Right lobe of liver (tissue), 6 donors: ENCODE results near the gene SF3B3. TPM values are rescaled to one million over a fixed set of nuclear protein-coding genes. Genes with fewer than 3 reads are reported as not detected.
A peak's percentile ranks its signal among the peaks of the same experiment; 100 is the strongest.

Source experiments
- ATAC-seq, 4 donors: fragments of 200-7000 bp; cut with Tn5 transposase; one replicate each; pipeline ENCODE4 v1.9.1; 2020; ENCODE audit warnings: mild to moderate bottlenecking in 4 of 4, moderate library complexity in 4 of 4
- DNase-seq, 3 donors: peaks; one replicate each; pipeline ENCODE4 v3.0.0-alpha.2; 2020
- H3K27ac ChIP-seq, 3 donors: fragments of 200-600 bp; one replicate each; pipeline ENCODE4 v1.8.0; 2022
- H3K27me3 ChIP-seq, 2 donors: fragments of 200-600 bp; one replicate each; pipeline ENCODE4 v1.8.0; 2022
- H3K36me3 ChIP-seq, 4 donors: fragments of 200-600 bp; sonication (generic) in 1 of 4; one replicate each; pipeline versions ENCODE4 v1.5.1 to v1.8.0; 2017 to 2022; ENCODE audit warnings: control low read depth in 1 of 4
- H3K4me1 ChIP-seq, 4 donors: fragments of 200-600 bp; sonication (generic) in 1 of 4; one replicate each; pipeline versions ENCODE4 v1.5.1 to v1.8.0; 2017 to 2022; ENCODE audit warnings: control low read depth in 1 of 4
- H3K4me3 ChIP-seq, 3 donors: fragments of 200-600 bp; one replicate each; pipeline ENCODE4 v1.8.0; 2022
- H3K9me3 ChIP-seq, 4 donors: fragments of 200-600 bp; sonication (generic) in 1 of 4; one replicate each; pipeline versions ENCODE4 v1.5.1 to v1.8.0; 2017 to 2022; ENCODE audit warnings: control low read depth in 1 of 4
- POLR2A ChIP-seq: fragments of 450-650 bp; IDR thresholded peaks from one replicate; pipeline ENCODE4 v1.6.1; 2017; ENCODE audit warnings: antibody characterized with exemption, mild to moderate bottlenecking
- WGBS: methylation state at CpG from one replicate; pipeline ENCODE4 v1.1.6; 2018; ENCODE audit warnings: low coverage, low lambda C conversion rate; ENCODE audit not compliant: insufficient coverage; ENCODE audit errors: missing lambda C conversion rate; 5-methylcytosine and 5-hydroxymethylcytosine counted together
- intact Hi-C, 2 donors: fragments of 100-400 bp; cut with DNase I; formaldehyde crosslinking; loops; one replicate each; pipeline versions ENCODE4 v1.11.2 to v1.14.1; 2022
- total RNA-seq, 6 experiments: library from RNA; depleted of rRNA in 2 of 6; stranded (reverse); fragments of >200 nt in 2 of 6; fragmentation: NEBNext Ultra II Directional in 3 of 6; extraction: Animal tissue kit (Norgen Biotek cat#: 25700) in 3 of 6; gene quantifications; one replicate each; pipeline versions ENCODE4 v1.1.0 to v1.2.4, GENCODE V29; 2016 to 2023
- TF ChIP-seq, protein P1 (sequence below), 4 donors: fragments of 200-600 bp in 3 of 4; fragments of 450-650 bp in 1 of 4; IDR thresholded peaks; one replicate each; pipeline versions ENCODE4 v1.5.1 to v1.8.0; 2016 to 2022; ENCODE audit warnings: antibody characterized with exemption in 4 of 4, mild to moderate bottlenecking in 2 of 4
- donor health status: DM: no; HTN: yes; CAD: no.
- donor health status: DM: no; HTN: no; CAD: no.
- donor health status: DM: no; HTN: no; CAD: no.
- donor health status: DM: no; HTN: yes; CAD: no.
- donor health status: DM: no; HTN: yes; CAD: no.

SF3B3 gene
- total RNA-seq, 6 experiments from 2014 or later: 51.4 to 110 (median 90.7) TPM

DNA sequence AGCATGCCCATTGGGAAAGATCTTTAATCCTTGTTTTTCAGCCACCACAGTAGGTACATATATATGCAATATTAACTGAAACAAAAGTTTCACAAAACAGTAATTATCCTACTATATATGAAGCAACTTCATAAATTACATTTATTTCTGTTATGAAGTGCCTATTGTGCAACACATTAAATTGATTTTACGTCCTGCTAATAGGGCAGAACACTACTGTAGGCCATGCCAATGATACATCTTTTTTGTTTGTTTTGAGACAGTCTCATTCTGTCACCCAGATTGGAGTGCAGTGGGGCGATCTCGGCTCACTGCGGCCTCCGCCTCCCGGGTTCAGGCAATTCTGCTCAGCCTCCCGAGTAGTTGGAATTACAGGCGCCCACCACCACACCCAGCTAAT, 29.1 kb downstream of the SF3B3 start:
- Histone ChIP-seq H3K4me3 (no peak overlapping the region), H3K36me3 (peaks cover 6 to 98% (median 56%) of the 10 kb centered on the region in 4 donors), H3K27ac (no peak overlapping the region), H3K9me3 (no peaks in the 10 kb centered on the region), H3K27me3 (no peaks in the 10 kb centered on the region), H3K4me1 (no peaks in the 10 kb centered on the region)
- intact Hi-C loops: no loop called here
- no peak for TF ChIP-seq POLR2A
- TF ChIP-seq, protein P1, sequence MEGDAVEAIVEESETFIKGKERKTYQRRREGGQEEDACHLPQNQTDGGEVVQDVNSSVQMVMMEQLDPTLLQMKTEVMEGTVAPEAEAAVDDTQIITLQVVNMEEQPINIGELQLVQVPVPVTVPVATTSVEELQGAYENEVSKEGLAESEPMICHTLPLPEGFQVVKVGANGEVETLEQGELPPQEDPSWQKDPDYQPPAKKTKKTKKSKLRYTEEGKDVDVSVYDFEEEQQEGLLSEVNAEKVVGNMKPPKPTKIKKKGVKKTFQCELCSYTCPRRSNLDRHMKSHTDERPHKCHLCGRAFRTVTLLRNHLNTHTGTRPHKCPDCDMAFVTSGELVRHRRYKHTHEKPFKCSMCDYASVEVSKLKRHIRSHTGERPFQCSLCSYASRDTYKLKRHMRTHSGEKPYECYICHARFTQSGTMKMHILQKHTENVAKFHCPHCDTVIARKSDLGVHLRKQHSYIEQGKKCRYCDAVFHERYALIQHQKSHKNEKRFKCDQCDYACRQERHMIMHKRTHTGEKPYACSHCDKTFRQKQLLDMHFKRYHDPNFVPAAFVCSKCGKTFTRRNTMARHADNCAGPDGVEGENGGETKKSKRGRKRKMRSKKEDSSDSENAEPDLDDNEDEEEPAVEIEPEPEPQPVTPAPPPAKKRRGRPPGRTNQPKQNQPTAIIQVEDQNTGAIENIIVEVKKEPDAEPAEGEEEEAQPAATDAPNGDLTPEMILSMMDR (IDR thresholded peaks at IDR 0.05): no peak
- 88% methylated on average over 8 of the region's 8 CpGs for WGBS
- DNase-seq (no peak), ATAC-seq (peak in 2 of 4 donors; percentile 47 to 69)

DNA sequence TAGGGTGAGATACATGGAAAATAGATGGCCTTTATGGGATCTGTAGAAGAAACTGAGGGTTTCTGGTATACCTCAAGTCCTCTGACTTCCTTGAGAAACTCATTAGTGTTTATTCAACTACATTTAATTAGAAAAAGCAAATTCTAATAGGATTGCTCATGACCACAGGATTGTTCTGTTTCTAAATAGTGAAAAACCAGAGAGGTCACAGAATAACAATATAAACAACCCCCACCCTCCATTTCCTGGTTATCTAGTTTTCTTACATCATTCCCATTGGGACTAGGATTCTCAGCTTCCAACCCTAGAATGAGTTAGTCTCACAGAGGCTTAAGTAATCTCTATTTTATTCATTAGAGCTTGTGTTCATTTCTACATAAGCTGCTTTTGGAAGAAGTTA, 30.0 kb downstream of the SF3B3 start:
- Histone ChIP-seq H3K27ac (no peak overlapping the region), H3K4me1 (no peaks in the 10 kb centered on the region), H3K9me3 (no peaks in the 10 kb centered on the region), H3K27me3 (no peaks in the 10 kb centered on the region), H3K4me3 (no peak overlapping the region), H3K36me3 (peaks cover 6 to 98% (median 57%) of the 10 kb centered on the region in 4 donors)
- peak in 1 of 4 donors; percentile 31 for ATAC-seq
- TF ChIP-seq, protein P1 (IDR thresholded peaks at IDR 0.05): no peak
- no peak for TF ChIP-seq POLR2A
- no peak for DNase-seq
- intact Hi-C loops: no loop called here

DNA sequence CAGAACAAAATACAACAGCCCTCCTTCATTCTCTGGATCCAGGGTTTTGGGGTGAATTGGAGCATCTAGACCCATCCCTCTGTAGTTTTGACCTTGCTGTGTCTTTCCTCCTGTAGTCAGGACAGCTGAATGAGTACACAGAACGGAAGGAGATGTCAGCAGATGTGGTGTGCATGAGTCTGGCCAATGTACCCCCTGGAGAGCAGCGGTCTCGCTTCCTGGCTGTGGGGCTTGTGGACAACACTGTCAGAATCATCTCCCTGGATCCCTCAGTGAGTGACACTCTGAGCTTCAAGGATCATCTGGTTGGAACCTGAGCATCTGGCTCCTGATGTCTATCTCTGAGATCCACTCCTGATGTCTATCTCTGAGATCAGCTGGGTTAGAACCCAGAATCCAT, 32.4 kb downstream of the SF3B3 start:
- intact Hi-C loops: no loop called here
- ATAC-seq (no peak), DNase-seq (no peak)
- no peak for TF ChIP-seq POLR2A
- TF ChIP-seq, protein P1 (IDR thresholded peaks at IDR 0.05): no peak
- peaks cover 0 to under 1% (median 0%) of the 10 kb centered on the region in 4 donors for H3K4me1 ChIP-seq
- no peaks in the 10 kb centered on the region for H3K9me3 ChIP-seq
- no peak overlapping the region for H3K27ac ChIP-seq
- peaks cover 2 to 96% (median 50%) of the 10 kb centered on the region in 4 donors for H3K36me3 ChIP-seq
- H3K4me3 ChIP-seq: no peak overlapping the region
- 77% methylated on average over 3 of the region's 3 CpGs for WGBS
- no peaks in the 10 kb centered on the region for H3K27me3 ChIP-seq

DNA sequence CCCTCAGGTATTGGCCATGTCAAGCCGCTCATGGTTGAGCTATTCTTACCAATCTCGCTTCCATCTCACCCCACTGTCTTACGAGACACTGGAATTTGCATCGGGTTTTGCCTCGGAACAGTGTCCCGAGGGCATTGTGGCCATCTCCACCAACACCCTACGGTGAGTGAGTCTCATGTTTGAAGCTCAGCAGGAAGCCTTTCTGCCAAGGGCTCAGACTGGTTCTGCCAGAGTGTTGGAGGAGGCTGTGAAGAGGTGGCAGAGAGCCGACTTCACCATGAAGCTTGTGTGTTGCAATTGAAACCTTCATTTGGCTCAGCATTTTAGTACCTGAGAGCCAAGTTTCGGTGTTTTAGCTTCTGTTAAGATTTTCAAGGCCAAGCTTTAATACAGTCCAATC, 38.0 kb downstream of the SF3B3 start:
- WGBS: 65% methylated on average over 7 of the region's 9 CpGs
- peak overlapping the region; percentile 14 to 89 (median 57) for H3K27ac ChIP-seq
- ATAC-seq (peak; percentile 61 to 73 (median 70)), DNase-seq (peak; percentile 51 to 81 (median 68))
- peaks cover 12 to 97% (median 67%) of the 10 kb centered on the region in 4 donors for H3K36me3 ChIP-seq
- intact Hi-C loops: no loop called here
- no peak for TF ChIP-seq POLR2A
- TF ChIP-seq, protein P1 (IDR thresholded peaks at IDR 0.05): no peak
- no peaks in the 10 kb centered on the region for H3K9me3 ChIP-seq
- no peaks in the 10 kb centered on the region for H3K27me3 ChIP-seq
- H3K4me3 ChIP-seq: no peak overlapping the region
- peaks cover 0 to 26% (median 0%) of the 10 kb centered on the region in 4 donors for H3K4me1 ChIP-seq

DNA sequence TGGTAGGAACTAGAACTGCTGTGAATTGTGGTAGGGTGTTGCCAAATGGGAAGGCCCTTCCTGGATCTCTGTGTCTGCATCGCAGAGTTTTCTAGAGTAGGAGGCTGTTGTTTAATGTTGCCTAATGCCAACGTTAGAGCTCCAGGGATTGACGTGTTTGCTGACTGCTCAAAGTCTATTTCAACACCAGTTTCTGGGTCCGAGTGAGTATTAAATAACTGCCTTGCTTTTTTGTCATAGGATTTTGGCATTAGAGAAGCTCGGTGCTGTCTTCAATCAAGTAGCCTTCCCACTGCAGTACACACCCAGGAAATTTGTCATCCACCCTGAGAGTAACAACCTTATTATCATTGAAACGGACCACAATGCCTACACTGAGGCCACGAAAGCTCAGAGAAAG, 40.0 kb downstream of the SF3B3 start:
- peak in 1 of 3 donors; percentile 74 for DNase-seq
- peak overlapping the region; percentile 57 to 89 (median 78) for H3K27ac ChIP-seq
- ATAC-seq: peak; percentile 82 to 92 (median 85)

More for the DNA sequence above, 40.0 kb downstream of the SF3B3 start:
- TF ChIP-seq, protein P1 (IDR thresholded peaks at IDR 0.05): no peak
- no peak for TF ChIP-seq POLR2A
- intact Hi-C loops: no loop called here
- H3K4me1 ChIP-seq: peaks cover 0 to 26% (median 0%) of the 10 kb centered on the region in 4 donors
- H3K36me3 ChIP-seq: peaks cover 14 to 97% (median 71%) of the 10 kb centered on the region in 4 donors
- 32% methylated on average over 7 of the region's 7 CpGs for WGBS
- no peak overlapping the region for H3K4me3 ChIP-seq
- H3K9me3 ChIP-seq: no peaks in the 10 kb centered on the region
- no peaks in the 10 kb centered on the region for H3K27me3 ChIP-seq
